Amygdala (tissue), 56 donors: Measurements from ENCODE around the gene ASPDH.
A peak's percentile ranks its signal among the peaks of the same experiment; 100 is the strongest.

Experiments
- DNase-seq, 56 donors: peaks; one replicate each; lab custom pipeline; 2025; lab: John Stamatoyannopoulos, UW

ASPDH gene

DNA sequence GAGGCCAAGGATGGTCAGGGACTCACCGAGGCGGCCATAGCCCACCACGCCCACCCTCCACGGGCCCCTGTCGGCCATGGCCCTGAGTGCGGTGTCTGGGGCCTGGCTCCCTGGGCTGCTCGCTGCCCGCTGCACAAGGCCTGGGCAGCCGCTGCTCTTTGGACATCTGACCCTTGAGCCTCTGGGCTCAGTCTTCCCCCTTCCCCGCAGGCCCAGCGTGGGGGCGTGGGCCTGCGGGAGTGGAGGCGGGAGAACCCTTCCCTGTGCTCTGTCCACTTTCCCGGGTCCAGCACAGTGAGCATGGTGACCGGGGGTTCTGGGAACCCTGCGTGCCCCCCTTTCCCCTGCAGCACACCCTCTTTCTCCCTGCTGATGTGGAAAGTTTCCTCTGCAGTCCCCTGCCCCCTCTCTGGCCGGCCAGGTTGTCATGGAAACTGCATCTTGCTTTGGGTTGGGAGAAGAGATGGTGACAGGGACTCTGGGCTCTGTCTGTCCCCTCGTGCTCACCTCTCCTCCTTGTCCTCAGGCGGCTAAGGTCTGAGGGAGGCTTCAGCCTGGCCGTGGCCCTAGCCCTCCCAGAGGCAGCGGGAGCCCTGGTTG lies at the start of gene ASPDH:
ASPDH (minus strand) TSS at position 168 of the 600 bp plus-strand sequence; CDS start at position 78, 90 bp downstream.
- peak in 28 of 56 donors; percentile 20 to 69 (median 52) for DNase-seq

- no peak for DNase-seq
Observed at GRCh38 chr19:50562996-50563395, 49.3 kb upstream of the ASPDH start.

DNA sequence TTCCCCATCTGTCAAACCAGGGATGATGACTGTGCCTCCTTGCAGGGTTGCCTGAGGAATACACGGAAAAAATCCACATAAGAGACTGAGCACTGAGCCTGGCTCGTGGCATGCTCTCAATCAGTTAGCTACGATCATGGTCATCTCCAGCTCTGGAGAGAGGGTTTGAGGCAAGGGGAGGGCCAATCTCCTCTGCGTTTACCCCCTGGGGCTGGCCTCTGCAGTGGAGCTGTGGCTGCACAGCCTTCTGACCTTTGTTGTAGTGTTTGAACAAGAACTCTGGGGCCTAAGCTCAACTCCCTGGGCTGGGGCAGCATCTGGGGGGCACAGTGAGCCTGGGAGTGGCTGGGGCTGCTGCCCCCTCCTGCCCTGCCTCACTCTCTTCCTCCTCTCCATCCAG lies 48.6 kb upstream of the ASPDH start:
- no peak for DNase-seq

GRCh38 chr19:50559636-50560035 lies 45.9 kb upstream of the ASPDH start:
- no peak for DNase-seq

GRCh38 chr19:50558449-50558848 lies 44.7 kb upstream of the ASPDH start:
- DNase-seq = no peak

DNA sequence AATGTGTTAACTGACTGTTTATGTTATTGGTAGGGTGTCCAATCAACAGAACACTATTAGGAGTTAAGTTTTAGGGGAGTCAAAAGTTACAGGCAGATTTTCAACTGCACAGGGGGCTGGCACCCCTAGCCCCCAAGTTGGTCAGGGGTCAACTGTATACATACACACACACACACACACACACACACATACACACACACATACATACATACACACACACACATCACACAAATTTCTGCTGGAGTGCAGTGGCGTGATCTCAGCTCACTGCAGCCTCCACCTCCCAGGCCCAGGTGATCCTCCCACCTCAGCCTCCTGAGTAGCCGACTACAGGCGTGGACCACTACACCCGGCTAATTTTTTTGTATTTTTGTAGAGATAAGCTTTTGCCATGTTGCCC lies 44.3 kb upstream of the ASPDH start:
- no peak for DNase-seq

DNA sequence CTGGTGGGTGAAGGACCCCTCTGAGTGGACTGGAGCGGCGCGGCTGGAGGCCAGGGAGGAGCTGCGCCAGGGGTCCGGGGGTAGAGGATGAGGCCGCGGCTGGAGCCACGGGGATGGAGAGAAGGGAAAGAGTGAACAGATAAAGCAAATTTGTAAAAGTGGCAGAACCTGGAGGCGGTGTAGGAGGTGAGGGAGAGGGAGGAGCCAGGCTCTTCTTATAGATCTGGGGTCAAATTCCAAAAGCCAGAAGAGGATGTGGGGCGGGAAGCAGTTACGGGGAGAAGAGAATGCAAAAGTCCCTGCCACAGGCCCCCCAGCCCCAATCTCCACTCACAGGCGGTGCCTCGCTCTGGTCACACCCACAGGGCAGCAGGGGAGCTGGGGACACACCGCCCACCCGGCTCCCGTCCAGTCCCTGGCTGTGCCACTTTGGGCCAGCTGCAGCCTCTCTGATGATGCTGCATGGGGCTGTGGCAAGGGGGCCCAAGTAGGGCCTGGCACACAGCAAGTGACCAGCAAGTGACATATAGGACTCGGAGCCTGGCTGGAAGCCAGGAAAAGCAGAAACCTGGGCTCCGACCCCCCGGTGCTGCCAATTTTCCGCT lies 43.4 kb upstream of the ASPDH start:
- DNase-seq = no peak

DNA sequence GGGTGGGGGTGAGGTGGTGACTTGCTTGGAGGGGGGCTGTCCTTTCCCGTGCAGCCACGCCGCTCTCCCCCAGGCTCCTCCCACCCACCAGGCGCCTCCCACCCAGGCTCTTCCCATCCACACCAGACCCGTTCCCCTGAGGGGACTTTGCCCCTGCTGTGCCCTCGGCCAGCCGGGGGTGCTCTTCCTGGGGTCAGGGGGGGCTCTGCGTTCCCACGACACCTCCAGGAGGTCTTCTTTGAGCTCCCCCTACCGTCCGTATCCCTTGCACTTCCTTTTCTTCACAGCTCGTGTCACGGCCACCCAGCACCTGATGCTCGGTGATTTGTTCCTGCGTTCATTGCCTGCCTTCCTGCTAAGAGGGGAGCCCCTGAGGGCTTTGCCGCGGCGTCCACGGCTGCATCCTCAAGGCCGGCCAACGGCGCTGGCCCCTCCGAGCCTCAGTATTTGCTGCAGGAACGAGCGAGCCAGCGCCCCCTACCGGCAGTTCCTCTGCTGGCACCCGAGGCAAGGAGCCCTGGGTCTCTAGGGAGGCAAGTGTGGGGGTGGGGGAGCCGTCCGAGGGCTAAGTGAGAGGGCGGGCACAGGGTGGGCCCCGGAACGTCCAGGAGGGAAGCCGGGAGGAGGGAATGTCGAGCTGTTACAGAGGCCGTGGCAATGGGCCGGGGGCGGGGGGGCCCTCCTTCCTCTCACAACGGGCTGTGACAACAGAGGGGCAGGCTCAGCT lies 42.7 kb upstream of the ASPDH start:
- peak in 52 of 56 donors; percentile 27 to 94 (median 68) for DNase-seq

GRCh38 chr19:50555450-50556281 lies 42.0 kb upstream of the ASPDH start:
- DNase-seq = peak in 12 of 56 donors; percentile 17 to 51 (median 35)

DNA sequence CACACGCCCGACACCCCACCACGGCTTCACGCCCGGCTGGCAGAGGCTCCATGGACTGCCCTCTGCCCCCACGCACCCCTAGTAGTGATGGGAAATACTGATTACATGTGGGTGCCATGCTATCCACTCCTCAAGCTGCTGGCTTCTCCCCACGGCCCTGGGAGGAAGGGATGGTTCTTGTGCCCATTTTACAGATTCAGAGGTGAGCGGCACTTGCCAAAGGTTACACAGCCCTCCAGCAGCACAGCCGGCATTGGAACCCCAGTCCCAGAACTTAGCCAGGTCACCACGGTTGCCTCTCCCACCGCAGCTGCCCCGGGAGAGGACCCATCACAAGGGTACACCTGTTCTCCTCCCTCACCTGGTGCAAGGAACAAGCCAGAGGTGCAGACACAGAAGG lies 41.3 kb upstream of the ASPDH start:
- DNase-seq = no peak

DNA sequence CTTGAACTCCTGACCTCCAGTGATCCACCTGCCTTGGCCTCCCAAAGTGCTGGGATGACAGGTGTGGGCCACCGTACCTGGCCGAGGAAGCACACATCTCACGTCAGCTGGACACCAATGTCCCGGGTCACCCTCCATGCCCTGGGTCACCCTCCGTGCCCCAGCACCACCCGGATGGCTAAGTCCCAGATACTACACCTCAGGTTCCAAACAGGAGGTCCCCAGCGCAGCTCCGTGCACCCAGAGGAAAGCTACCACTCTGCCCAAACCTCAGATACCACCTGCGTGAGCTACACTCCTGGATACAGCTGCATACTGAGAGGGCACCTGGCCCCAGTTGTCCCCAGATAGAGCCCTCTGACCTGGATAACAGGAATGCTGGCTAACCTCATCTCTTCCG lies 40.5 kb upstream of the ASPDH start:
- no peak for DNase-seq

DNA sequence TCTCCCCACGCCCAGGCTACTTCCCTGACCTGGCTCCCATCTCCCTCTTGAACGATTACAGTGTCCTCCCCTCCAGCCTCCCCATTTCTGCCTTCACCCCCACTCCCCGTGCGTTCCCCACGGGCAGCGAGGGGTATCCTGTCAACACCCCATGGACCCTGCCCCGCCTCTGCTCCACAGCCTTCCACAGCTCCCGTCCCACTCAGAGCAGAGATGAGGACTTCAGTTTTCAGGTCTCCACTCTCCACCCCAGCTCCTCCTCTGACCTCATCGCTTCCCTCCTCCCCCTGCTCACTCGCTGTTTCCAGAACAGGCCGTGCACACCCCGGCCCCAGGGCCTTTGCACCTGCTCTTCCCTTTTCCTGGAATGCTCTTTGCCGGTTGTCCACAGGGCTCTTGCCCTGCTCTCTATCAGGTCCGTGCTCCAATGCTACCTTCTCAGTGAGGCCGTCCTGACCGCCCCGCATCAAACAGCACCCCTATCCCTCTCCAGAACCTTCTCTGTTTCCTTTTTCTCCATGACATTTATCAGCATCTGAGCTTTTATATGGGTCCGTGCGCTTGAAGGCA lies 39.5 kb upstream of the ASPDH start:
- DNase-seq = no peak

DNA sequence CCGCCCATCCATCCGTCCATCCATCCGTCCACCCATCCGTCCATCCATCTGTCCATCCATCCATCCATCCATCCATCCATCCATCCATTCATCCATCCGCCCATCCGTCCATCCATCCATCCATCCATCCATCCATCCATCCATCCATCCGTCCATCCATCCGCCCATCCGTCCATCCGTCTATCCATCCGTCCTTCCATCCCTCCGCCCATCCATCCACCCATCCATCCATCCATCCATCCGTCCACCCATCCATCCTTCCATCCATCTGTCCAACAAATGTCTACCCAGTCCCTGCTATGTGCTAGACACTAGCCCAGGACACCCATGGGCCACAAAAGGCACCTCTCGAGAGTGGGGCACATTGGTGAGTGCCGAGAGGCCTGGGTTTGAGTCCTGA lies 38.8 kb upstream of the ASPDH start:
- no peak for DNase-seq

DNA sequence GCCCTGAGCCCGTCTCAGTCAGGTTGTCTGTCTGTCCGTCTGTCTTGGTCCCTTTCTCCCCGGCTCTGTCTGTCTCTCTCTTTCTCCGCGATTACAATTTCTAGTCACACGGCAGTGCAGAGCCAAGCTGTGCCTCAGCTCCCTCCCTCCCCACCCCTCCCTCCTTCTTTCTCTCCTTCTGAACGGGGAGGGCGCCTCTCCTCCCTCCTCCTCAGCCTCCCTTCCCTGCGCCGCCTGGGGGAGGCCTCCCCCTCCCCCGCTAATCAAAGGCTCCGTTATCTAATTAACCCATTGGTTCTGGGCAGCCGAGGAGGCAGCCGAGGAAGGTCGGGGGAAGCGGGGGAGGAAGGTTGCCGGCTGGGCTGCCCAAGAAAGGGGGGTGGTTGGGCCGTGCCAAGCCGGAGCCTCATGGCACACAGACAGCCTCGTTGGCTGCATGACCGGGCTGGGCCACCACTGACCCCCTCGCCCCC lies 38.0 kb upstream of the ASPDH start:
- DNase-seq = peak in 49 of 56 donors; percentile 19 to 94 (median 66)

DNA sequence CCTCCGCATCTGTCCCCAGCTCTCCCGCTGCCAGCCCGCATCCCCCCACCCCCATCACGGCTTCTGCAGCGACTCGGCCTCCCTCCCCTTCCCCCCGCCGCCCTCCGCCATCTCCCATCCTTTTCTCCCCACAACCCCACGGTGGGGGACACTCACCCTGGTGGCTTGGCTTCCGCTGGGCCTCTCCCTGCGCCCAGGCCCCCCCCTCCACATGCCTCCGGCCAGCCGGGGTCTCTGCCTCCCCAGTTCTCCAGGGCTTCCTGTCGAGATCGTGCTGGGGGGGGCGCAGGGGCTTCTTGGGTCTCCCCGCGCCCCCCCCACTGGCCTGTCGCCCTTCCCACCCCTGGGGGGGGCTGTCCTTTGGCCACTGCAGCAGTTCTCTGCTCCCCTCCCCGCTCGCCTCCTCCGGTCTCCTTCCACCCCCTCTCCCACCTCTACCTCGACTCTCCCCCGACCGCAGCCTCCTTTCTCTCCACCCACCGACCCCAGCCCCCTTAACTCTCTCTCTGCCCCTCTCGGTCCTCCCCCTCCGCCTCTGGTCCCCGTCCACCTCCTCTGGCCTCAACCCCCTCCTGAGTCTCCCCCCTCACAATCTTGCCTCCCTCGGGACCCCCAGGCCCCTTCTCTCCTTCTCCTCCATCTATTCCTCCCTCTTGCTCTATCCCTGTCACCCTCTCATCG lies 37.5 kb upstream of the ASPDH start:
- DNase-seq = peak in 15 of 56 donors; percentile 8 to 61 (median 48)

DNA sequence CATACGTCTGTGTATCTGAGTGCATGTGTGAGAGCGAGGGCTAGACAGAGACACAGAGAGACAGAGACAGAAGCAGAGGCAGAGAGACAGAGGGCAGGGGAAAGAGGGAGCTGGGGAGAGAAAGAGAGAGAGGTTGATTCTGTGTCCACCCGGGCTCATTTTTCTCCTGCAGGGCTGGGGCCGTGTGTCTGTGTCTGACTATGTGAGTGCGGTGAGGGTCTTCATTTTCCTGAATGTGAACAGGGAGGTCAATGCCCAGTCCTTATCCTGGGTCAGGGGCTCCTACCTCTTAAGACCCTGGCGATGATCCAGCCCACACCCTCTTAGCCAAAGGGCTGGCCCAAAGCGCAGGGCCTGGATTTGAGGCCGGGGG lies 36.9 kb upstream of the ASPDH start:
- DNase-seq = peak in 5 of 56 donors; percentile 7 to 56 (median 31)

- peak in 3 of 56 donors; percentile 43 to 60 (median 43) for DNase-seq
Observed at GRCh38 chr19:50549927-50550593, 36.3 kb upstream of the ASPDH start.

- peak in 16 of 56 donors; percentile 17 to 60 (median 36) for DNase-seq
Observed at GRCh38 chr19:50549059-50549926, 35.6 kb upstream of the ASPDH start.
